ENCODE results near the gene TMED5.

TMED5 gene

GRCh38 chr1:93120614-93121013, 59.6 kb downstream of the TMED5 start:
- DNase-seq: no peak

GRCh38 chr1:93114391-93114790, 65.8 kb downstream of the TMED5 start:
- DNase-seq: no peak

GRCh38 chr1:93113127-93113526, 67.1 kb downstream of the TMED5 start:
- DNase-seq: no peak

GRCh38 chr1:93111561-93111960, 68.7 kb downstream of the TMED5 start:
- DNase-seq: no peak

- no peak for DNase-seq
These were observed 69.1 kb downstream of the TMED5 start for GRCh38 chr1:93111065-93111464.

GRCh38 chr1:93109578-93109977, 70.6 kb downstream of the TMED5 start:
- DNase-seq: no peak

- no peak for DNase-seq
These were observed 71.9 kb downstream of the TMED5 start for GRCh38 chr1:93108335-93108734.

- no peak for DNase-seq
These were observed 72.8 kb downstream of the TMED5 start for GRCh38 chr1:93107395-93107794.

- no peak for DNase-seq
These were observed 74.0 kb downstream of the TMED5 start for GRCh38 chr1:93106226-93106625.

- no peak for DNase-seq
These were observed 78.1 kb downstream of the TMED5 start for GRCh38 chr1:93102142-93102541.
